GM18861 (cell line): ENCODE results near the gene DCLK1.

Source experiments
- ATAC-seq: cut with Tn5 transposase; IDR thresholded peaks from one replicate; pipeline ENCODE4 v1.9.1; 2021; ENCODE audit not compliant: unreplicated experiment

Gene DCLK1

DNA sequence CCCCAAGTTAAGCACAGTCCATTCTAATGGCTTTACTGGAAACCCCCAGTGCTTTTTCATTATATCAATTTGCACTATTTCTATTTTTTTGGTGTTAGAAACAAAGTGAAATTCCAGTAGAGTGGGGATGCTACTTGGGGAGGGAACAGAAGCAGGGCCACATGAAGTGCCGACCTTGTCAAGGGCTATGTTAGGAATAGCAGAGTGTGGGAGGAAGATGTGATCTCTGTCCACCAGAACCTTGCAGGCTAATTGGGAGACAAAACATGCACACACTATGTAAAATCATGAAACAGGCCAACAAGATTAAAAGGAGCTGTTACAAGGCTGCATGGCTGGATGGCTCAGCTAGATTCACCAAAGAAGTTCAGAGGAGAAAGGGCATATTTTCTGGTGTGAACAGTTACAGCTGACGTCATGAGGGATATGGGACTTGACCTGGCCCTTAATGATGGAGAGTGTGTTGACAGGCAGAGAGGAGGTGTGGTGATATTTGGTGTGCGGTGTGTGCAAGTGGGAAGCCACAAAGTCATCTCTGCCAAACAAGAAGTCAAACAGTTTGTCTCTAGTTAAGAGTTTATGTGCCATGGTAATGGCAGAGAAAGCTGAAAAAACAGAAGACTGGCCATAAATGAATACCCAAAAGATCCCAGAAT lies 336.3 kb downstream of the DCLK1 start:
- no peak for ATAC-seq

DNA sequence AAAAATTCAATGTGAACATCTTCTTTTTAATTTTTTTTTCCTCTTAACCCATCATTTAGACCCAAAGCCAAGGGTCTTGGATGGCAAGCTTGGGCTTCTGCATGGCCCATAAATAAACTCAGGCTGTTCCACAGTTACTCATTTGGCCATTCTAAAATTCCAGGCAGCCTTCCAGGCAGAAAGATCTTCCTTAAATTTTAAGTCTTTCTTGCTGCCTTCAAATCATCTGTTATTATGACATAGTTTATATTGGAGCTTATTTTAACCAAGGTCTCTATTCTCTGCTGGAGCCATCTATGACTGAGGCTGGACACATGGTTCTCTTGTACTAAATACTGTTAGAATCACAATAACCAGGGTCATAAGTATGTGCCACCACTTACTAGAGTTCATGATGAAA lies 337.4 kb downstream of the DCLK1 start:
- ATAC-seq = no peak

DNA sequence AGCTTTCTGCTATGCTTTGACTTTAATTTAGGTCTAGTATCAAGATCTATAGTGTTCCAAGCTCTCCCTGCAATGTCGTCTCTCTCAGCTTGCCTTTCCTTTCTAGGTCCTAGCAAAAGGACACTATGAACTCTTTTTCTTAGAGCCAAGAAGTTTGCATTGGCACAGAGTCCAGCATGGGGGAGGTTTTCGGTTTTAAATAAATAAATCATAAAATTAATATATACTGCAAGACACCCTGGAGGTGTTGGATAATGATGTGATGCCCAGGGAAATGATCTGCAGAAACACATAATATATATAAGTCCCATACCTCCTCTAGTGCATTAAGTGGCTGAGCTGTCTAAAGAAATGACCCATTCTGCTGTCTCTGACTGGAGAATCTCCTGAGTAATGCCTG lies 338.3 kb downstream of the DCLK1 start:
- no peak for ATAC-seq

DNA sequence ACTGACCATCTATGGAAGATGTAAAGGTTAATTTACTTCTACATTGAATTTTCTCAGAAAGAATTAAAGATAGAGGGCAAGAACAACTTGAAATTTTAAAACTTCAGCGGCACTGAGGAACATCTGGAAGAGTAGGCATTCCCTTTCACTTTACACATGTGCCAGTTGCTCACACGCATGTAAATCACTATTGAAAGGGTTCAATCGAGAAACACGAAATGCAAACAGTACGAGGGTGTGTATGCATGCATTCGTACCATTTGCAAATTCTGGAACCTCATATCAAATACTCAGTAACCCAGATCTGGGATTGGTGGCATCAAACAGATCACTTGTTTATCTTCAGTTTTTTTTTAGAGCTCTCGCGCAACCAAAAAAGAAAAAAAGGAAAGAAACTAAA lies 339.2 kb downstream of the DCLK1 start:
- ATAC-seq = no peak

DNA sequence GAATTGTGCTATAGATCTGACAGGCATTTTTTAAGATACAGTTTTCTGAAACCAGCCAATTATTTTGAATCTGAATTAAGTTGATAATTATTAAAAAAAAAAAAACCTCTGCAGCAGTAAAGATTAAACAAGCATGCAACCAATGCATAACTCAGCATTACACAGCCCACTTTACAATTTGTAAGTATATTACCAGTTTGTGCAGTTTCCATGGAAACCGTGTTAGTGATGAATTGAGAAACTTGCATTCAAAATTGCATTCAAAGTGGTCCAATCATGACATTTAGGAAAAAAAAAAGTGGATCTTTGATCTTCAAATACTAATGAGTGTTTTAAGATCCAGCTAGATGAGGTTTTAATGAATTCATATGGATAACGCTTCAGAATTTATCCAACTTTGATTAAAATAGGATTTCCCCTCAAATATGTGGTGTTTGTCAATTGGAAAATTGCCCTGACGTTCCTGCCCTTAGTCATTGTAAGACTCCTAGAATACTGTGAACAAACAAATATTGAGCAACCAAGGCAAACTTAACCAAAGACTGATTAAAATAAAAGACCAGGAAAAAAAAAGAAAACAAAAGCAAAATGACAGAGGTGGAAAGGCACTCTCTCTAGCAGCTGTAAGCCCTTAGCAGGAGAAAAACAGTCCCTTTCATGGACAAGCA lies 339.9 kb downstream of the DCLK1 start:
- no peak for ATAC-seq

DNA sequence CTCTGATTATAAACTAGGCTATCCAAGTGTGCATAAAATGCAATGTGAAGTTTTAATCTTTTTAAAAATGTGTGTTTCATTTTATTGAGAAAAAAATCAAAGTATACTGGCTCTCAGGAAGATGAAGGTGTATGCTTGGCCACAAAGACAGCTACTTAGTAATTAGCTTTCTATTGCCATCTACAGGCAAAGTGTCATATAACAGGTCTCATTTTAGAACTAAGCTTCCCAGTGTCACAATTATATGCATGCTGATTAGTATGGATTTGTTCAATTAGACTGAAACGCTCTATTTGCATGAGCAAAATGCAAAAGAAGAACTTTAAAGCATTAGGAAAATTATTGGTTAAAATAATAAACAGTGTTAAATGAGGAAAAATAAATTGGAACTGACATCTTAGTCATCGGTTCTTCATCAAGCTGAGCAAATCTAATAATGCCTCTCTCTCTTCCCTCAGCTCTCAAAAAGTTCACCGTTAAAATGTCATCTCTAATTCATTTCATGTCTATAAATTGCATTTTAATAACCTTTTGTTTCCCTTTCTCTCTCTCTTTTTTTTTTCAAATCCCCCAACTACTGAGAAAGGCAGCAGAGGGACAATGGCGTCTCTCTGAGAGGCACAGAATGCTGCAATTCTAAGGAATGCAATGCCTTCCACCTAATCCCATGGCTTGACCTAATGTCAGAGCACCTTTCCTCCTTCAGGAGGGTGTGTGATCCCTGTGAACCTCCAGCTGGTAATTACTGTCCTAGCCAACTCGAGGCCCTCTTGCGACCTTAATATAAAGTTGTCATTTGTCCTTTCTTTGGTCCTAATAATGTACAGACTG lies 341.6 kb downstream of the DCLK1 start:
- ATAC-seq = peak; percentile 92

DNA sequence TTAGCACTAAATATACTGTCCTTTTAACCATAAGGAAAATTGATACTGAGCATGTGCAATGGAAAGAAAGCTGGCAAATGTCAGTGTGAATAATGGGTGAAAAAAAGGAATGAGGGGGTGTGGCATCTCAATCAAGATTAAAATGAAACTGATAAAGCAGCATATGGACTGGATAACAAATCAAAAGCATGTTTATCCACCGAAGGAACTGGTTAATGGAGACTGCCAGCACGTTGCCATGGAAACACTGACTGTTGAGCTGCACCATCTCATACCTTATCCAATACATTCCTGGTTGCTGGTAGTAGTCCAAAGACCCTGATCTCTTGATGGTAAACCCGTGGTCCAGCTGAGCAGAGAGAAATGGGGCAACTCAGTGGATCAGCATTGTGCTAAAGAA lies 343.2 kb downstream of the DCLK1 start:
- no peak for ATAC-seq

DNA sequence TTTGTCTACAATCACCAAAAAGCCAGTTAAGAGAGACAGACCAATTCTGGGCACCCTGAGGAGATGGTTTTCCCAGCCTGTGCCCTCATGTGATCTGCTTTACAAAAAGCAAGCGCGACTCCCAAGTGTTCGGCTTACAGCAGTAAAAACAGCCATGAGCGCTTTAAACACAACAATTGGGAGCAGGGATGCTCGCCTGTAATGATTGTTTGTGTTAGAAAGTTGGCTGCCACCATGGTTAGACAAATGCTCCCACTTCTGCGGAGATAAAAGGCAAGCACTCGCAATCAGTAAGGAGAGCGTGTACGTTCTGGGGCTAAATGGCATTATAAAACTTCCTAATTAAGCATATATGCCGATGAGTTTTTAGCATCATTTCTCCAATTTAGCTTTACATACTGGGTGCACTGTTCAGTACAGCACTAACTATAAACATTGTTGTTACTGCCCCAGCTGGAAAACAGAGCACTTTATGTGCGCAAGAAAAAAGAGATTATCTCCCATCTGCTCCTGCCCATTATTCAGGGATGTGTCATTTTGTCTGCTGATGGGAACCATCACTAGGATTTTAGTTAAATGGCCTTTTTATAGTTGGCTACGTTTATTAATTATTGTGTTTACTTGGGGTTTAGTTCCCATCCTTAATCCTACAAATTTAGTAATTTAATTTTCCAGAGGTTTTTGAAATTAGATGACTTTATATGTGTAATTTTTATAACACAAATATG lies 345.4 kb downstream of the DCLK1 start:
- ATAC-seq = no peak

DNA sequence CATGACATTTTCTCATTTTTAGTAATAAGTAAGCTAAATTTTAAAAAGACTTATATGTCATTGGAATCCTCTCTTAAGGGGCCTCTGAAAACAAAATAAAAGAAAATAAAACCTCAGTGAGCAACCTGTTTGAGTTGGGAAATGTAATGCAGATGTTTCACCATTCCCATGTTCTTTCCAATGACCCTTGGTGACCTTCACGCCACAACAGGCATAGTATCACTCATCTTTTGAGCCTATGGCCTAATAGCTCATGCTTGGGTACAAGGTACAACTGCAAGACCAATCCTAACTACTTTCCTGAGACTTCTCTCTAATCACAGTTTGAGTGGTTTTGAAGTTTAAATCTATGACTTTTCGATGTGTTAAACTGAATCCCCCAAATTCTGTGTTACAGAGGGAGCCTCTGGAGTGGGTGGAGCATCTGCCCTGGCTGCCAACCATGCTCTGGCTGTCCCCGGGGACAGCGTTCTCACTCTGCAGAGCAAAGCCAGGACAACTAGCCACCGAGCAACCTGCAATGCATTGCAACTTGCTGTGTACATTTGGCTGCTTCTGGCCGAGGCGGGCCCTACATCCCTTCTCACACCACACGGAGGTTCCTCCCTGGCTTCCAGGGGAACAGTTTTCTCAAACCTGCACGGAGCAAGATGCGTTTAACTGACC lies 346.8 kb downstream of the DCLK1 start:
- ATAC-seq = no peak

DNA sequence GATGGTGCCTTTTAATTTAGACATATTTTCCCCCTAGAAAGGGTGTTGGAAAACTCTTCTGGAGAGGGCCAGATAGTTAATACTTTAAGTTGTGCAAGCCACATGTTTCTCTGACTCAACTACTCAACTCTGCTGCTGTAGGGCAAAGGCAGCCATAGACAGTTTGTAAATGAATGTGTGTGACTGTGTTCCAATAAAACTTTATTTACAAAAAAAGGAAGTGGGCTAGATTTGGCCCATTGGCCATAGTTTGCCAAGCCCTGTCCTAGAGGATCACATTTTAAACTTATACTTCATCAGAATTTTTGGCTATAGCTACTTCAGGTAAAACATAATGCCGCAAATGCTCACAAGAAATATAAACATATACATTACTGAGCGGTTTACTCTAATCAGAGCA lies 348.4 kb downstream of the DCLK1 start:
- ATAC-seq = no peak

DNA sequence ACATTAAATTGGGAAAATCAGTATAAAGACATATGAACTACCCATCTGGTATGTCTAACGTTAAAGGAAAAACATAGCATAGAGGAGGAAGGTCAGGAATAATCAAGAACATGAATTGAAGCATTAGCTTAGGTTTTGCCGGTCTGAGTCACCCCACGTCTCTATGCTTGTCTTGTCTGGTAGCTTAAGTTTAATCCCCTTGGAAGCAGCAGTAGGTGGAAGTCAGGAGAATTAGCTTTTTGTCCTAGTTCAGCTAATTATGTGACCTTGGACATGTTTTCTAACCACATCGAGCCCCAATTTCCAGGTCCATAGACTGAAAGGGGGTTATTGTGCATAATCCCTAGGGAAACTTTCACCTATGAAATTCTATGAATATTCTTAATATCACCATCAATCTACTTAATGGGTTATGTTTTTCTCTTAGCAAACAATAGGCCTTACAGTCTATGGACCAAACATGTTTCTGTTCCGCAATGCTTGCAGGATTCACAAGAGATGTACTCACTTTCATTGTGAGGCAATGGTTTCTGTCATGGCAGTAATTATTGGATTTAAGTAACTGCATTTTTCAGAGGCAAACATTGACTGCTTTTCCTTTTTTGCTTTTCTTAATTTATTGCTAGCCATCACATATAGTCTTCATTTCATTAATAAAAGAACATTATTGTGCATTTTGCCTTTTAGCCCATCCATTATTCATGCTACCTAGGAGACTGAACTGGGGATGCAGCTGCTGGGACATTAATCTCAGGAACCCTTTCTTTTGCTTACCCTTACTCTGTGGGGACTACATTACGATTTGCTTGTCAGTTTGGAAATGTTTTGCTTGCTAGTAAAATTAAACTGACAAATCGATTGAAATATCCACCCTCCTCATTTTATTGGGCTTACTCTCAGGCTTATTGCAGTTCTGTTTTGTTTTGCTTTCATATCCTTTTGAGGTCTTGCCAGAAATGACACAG lies 349.9 kb downstream of the DCLK1 start:
- no peak for ATAC-seq

DNA sequence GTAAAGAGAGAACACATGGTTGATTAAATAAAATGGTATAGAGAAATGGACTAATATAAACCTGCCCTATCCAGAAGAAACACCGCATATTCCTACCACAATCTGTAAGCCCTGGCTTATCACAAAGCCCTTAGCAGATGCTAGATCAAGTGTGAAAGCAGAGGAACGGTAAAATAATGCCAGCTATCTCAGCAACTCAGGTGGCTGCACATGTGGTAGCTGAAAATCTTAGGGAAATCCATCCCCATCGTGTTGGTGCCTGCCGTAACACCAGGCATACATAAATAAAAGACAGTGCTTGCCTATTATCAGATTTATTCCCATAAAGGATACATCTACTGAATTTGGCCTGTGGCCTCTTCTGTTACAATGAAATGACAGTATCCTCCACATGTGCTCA lies 350.6 kb downstream of the DCLK1 start:
- no peak for ATAC-seq

DNA sequence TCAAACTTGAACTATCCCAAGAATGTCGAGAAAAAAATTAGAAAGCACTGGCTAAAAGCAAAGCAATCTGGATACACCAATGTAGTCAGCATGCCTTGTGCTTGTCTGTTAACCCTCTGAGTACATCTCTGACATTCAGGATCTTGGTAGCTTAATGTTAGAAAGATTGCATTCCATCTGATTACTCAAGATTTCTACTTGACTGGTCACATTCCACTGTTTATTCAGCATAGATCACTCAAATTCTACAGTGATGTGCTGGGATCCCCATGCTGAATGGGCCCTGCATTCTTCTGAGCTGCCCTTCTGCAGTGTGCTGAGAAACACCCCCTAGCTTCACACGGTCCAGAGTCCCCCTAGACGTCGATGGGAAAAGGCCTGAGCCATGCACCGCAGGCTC lies 359.3 kb downstream of the DCLK1 start:
- no peak for ATAC-seq

DNA sequence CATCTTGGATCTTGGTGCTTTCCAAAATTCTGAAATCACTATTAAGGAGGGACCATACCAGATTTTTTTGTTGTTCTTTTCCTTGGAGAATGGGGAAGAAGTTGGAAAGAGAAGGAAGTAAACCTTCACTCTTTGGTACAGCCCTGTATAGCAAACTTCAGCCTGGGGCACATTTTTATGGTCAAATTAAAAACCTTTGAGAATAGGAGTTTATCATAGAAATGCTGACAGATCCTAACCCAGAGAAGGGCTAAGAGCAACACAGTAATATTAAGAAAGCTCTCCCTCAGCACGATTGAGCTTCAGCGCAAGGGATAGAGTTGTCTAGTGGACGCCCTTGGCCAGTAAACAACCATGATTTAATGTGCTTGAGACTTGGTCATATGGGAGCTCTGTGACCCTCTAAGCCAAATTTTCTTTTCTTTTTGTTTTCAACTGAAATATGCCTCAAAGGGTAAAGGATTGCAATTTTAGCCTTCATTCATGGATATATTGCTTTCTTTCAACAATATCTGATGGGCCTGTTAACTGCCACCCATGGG lies 360.4 kb downstream of the DCLK1 start:
- no peak for ATAC-seq

DNA sequence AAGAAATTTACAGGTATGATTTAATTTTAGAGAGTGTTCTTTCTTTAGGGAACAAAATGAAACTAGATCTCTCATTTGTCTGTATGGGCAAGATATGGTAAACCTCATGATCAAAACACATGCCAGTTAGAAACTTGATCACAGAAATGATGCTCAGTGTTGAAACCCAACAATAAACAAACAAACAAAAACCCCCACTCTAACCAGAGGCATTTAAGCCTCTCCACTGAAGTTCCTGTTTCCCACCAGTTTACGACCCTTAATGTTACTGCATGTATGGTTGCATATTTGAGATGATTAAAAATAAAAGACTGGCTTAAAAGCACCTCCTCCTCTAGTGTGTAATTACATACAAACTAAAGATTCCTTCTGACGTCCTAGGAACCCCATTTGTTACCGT lies 361.4 kb downstream of the DCLK1 start:
- ATAC-seq = no peak

DNA sequence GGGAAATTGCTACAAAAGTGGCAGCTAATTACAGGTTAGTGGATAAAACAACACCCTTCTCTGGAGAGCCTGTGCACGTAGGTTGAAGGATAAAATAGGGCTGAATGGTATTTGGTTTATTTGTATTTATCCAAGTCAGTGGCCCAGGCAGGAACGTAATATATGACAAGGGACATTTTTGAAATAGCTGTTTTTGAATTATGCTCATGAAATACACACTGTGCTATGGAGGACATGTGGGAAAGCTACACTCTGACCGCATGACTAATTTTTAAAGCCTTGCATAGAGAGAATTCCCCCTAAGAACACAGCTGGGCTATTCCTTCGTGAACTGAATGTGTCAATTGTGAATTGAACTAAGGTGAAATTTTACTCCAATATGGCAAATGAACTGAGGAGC lies 362.6 kb downstream of the DCLK1 start:
- ATAC-seq = no peak

DNA sequence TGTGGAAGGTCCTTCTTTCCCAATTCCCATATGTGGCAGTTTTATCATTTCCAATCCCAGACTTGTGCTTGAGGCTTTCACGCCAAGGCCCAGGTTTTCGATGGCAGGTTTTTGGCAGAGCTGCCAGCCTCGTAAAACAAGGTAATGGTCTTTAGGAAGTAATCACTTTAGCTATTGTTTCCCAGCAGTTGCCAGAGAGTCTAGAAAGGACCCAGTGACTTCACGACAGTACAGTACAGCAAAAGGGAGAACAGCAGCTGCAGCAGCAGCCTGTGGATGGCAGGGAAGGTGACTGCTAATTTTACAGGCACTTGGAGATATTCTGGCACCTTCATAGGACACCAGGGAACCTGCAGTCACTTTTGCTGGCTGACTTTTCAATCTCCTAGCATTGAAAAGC lies 363.1 kb downstream of the DCLK1 start:
- no peak for ATAC-seq

DNA sequence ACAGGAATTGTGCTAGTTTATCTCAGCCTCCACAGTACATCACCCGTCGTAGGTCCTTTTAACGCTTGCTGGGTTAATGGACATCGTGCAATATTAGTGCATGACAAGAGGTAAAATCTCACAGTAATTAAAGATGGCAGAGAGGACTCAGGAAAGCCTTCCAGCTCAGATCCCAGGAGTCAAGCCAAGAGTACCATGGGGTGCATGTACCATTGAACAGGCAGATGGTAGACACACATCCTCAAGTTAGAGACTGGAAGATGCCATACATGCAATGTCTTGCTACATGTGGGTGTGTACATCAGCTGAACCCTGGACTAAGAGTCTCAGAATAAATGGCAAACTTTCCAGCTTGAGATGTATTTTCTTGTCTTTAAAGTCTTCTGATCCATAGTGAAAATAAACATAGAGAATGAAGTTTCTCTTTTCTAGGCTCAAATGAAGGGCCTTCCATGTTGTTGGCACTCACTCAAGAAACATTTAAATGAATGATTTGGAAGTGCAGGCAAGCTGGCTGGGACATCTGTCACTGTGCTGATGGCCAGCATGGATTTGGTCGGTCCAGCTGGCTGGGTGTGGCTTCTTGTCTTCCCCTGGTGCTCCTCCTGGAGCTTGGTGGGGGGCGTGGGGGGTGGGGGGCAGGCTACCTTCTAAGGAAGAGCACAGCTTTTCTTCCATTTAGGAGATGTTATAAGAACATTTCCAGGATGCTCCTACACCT lies 363.8 kb downstream of the DCLK1 start:
- no peak for ATAC-seq

DNA sequence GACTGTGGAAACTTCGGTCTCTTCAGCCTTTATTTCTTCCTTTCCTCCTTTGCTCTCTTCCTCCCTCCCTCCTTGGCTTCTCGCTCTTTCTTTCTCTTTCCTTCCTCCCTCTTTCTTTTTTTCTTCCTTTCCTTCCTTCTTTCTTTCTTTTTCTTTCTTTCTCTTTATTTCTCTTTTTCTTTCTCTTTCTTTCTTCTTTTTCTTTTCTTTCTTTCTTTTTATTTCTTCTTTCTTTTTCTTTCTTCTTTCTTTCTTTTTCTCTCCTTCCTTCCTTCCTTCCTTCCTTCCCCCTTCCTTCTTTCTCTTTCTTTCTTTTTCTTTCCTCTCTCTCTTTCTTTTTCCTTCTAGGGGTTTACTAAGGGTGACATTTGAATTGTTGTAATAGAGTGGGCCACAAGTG lies 364.5 kb downstream of the DCLK1 start:
- ATAC-seq = no peak
